Ureter (tissue), 1 donor: ENCODE measurements around the gene SSNA1. TPM values are rescaled to one million over a fixed set of nuclear protein-coding genes. Genes with fewer than 3 reads are reported as not detected.

Experiments used
- DNase-seq: peaks from one replicate; pipeline ENCODE4 v3.0.0-alpha.2; 2020; ENCODE audit warnings: low spot score
- total RNA-seq: library from RNA; stranded (reverse); gene quantifications from one replicate; pipeline ENCODE4 v1.2.4, GENCODE V29; 2023
- donor health status: DM: yes; HTN: yes; CAD: no.

The SSNA1 gene
- total RNA-seq, 1 donor from 2014 or later = 58.3 TPM

DNA sequence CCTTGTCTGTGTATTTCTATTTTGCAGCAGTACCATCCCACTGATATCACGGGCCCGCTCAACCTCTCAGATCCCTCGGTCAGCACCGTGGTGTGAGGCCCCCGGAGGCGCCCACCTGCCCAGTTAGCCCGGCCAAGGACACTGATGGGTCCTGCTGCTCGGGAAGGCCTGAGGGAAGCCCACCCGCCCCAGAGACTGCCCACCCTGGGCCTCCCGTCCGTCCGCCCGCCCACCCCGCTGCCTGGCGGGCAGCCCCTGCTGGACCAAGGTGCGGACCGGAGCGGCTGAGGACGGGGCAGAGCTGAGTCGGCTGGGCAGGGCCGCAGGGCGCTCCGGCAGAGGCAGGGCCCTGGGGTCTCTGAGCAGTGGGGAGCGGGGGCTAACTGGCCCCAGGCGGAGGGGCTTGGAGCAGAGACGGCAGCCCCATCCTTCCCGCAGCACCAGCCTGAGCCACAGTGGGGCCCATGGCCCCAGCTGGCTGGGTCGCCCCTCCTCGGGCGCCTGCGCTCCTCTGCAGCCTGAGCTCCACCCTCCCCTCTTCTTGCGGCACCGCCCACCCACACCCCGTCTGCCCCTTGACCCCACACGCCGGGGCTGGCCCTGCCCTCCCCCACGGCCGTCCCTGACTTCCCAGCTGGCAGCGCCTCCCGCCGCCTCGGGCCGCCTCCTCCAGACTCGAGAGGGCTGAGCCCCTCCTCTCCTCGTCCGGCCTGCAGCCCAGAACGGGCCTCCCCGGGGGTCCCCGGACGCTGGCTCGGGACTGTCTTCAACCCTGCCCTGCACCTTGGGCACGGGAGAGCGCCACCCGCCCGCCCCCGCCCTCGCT lies 20.5 kb upstream of the SSNA1 start:
- no peak for DNase-seq

DNA sequence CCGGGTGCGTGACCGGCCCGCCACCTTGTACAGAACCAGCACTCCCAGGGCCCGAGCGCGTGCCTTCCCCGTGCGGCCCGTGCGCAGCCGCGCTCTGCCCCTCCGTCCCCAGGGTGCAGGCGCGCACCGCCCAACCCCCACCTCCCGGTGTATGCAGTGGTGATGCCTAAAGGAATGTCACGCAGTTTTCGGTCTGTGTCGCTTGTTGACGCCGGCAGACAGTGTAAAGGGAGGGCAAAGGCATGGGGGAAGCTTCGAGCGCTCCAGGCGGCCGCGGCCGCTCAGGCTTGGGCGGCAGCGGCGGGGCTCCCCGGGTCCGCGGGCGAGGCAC lies 19.9 kb upstream of the SSNA1 start:
- DNase-seq = no peak

DNA sequence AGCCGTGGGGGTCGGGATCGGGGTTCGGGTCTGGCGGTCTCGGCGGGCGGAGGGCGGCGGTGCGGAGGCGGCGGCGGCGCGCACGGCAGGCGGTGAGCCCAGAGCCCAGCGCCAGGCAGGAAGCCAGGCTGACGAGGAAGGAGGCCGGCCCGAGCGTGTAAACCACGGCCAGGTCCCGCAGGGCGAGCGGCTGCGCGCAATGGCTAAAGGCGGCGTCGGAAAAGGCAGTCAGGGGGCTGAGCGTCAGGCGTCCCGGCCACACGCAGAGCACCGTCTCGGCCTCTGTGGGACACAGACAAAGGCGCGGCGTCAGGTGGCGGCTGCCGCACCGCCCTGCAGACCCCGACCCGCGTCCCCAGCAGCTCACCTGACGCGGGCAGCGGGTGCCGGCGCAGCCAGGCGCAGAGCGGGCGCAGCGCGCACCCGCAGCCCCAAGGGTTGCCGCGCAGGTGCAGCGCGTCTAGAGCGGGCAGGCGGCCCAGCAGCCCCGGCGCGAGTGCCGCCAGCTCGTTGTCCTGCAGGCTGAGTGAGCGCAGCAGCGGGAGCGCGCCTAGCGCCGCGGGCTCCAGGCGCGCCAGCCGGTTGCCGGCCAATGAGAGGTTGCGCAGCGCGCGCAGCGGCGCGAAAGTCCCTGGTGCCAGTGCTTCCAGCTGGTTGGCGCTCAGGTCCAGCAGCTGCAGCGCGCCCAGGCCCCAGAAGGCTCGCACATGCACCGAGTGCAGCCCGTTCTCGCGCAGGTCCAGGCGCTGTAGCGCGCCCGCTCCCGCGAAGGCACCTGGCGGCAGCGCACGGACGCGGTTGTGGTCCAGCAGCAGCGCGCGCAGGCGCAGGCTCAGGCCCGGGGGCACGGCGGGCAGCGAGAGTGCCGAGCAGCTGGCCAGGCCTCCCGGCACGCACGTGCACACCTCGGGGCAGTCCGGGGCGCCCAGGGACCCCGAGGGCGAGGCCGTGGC lies 19.3 kb upstream of the SSNA1 start:
- DNase-seq = no peak

DNA sequence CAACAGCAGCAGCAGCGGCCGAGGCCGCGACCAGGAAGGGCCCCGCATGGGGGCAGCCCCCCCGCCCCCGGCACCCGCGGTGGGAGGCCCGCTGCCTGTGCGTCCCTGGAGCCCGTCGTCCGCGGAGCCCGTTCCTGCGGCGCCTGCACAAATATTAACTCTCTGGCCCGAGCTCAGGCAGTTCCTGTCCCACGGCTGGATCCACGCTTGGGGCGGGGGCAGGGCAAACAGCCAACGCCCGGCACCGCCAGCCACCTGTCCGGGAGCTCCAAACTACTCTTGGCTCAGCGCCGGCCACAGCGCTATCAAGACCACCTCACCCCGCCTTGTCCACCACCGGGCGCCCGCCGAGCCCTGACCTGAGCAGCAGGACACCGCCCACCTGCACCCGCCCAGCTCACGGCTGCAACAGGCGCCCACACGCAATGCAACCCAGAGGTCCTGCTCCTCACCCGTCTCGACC lies 18.5 kb upstream of the SSNA1 start, which contains the start of gene LRRC26:
LRRC26 (minus strand) TSS at position 156 of the 463 bp plus-strand sequence; CDS start at position 48, 108 bp downstream.
- DNase-seq = no peak

DNA sequence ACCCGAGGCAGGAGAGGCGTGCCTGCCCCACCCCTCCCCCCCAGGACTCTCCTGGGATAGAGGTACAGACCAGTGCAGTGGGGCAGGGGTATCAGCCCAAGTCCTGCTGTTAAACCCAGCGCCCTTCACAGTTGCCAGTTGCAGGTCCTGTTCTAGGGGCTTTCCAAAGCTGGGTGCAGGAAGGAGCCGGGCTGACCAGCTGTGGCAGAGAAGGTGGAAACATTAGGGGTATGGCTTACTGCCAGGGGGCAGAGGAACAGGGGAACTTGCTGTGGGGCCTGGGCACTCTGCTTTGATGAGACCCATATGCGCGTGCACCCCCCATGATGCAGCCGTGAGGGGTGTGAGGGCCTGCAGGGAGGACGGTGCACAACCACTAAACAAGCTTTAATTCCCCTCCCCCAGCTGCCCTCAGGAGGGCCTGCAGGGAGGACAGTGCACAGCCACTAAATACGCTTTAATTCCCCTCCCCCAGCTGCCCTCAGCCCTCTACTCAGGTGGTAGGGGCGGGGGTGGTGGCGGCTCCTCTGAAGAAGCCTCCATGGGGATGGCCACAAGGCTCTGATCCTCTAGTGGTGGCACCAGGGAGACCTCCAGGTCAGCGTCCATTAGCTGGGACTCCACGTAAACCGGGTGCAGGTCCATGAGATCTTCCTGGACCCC lies 17.9 kb upstream of the SSNA1 start:
- no peak for DNase-seq

DNA sequence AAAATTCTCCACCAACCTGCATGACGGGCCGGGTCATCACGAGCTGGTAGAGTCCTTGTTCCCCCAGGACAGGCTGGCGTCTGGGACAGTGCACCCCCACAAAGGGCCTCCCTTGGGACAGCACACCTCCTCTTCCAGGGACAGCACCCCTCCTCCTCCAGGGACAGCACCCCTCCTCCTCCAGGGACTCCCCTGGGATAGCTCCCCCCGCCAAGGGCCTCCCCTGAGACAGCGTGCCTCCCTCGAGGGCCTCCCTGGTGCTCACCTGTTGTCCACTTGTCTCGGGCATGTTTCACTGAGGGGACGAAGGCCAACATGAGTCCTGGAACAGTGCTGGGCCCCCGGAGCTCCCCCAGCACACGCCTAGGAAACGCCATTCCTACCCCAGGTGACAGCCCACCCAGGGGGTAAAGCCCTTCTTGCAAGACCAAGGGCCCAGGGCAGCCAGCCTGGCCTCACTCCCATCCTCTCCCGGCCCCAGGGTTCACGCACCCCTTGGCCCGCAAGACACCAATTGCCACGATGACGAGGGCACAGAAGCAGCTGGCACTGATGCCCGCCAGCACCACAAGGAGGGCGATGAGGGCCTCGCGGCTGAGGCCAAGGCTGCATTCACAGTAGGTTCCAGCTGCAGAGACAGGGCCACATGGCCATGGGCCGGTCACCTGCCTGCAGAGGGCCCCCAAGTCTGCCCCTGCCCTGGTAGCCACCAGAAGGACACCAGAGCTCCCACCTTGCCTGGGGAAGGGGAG lies 17.2 kb upstream of the SSNA1 start:
- no peak for DNase-seq

DNA sequence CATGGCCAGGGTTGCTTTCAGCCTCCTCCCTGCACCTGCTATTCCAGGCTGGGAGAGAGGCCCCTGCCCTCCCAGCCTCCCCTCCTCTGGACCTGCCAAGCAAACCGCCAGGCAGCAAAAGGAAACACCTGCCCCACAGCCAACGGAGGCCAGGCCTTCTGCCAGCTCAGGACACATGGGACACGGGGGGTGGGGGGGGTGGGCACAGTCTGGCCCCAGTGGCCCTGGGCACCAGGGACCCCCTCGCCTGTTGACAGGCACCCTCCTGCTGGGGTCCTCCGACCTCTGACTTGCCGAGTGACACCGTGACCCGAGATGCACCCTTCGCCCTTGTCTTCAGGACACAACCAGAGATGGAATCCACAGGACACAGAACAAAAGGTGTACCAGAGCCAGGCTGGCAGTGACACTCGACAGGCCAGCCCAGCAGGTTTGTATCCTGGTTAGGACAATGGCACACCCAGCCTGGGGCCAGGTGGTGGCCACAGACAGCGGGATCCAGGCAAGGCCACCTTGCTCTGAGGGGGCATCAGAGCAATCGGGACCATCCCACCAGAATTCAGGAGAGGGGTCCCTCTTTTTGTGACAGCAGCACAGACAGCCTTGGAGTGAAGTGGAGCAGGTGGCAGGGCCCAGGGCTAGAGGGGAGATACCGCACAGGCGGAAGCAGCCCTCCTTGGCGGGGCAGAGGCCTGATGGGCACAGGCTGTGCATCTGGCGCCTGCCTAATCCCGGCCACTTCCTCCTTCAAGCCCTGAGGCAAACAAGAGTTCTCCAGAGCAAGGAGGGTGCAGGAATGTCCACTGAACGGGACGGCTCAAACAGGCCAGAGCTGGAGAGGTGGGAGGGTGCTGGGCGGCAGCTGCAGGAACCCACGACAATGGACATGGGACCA lies 15.3 kb upstream of the SSNA1 start:
- DNase-seq = no peak

DNA sequence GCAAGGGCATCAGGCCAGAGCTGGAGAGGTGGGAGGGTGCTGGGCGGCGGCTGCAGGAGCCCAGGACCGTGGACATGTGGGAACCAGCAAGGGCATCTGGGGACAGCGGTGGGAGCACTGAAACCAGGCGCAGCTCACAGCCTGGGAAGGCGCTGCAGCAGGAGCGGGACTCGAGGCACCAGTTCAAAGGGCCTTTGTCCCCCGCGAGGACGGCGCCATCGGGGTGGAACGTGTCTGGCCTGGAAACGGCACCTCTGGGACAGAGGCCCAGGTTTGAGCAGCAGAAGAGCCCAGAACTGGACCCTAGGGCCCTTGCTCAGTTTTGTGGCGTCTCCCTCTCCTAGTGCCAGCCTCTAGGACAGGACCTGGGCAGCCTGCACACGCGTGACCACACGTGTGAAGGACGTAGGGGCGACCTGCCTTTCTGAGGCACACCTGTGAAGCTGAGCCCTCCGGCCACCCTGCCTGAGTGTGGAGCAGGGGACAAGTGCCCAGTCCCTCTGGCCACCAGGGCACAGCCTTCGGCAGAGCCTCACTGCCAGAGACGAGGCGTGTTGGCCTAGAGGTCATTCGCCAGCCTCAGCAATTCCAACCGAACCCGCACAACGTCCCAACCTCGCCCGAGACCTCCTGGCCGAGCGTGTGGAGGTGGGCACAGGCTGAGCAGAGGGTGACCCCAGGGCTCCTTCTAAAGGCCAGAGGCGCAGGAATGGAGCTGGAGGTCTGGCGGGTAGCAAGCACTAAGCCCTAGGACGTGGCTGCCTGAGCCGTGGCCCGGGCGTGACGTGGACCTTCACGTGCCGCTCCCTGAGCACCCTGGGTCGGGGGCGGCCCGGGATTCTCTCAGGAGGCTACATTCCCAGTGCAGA lies 14.4 kb upstream of the SSNA1 start:
- DNase-seq = no peak

DNA sequence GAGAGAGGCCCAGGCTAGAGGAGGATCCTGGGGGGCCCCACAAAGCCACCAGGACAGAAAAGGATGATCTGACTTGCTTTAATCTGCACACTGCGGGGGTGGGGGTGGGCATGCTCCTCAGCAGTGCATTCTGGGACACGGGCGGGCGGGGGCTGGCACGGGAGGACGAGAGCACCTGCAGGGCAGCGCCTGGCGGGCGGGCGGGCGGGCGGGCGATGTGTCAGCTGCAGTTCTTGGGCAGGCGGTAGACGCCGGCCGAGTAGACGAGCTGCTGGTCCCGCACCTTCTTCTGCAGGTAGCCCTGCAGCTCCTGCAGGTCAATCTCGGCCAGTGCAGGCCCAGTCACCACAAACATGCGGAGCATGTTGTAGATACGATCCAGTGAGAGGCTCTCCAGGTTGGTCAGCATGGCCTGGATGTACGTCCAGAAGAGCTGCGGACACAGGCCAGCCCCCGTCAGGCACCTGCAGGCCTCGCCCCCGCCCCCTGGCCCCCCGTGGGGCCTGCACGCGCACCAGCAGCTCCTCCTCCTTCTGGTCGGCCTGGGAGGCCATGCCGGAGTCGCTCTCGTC lies 13.7 kb upstream of the SSNA1 start:
- DNase-seq = no peak

DNA sequence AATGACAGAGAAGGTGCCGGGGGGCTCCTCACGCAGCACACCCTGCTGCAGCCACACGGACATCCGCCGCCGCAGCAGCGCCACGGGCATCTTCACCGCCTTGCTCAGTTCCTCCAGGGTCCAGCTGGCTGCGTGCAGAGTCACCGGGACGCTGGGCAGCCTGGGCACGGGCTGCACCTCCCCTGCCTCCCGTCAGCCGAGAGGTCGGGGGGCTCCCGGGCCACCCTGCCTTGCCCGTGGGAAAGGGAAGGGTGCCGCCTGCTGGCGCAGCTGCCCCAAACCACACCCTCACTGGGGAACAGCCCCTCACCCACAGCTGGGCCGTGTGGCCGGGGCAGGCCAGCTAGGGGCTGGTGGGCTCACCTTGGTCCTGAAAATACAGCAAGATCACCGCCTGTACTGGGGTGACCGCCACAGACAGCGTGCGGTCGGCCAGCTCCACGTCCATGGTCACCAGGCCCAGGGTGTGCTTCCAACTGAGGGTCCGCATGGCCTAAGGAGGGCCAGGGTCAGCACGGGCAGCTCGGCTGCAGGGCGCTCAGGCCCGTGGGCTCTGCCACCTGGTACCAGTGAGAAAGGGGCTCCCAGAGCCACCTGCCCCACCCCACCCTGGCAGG lies 13.0 kb upstream of the SSNA1 start:
- no peak for DNase-seq

DNA sequence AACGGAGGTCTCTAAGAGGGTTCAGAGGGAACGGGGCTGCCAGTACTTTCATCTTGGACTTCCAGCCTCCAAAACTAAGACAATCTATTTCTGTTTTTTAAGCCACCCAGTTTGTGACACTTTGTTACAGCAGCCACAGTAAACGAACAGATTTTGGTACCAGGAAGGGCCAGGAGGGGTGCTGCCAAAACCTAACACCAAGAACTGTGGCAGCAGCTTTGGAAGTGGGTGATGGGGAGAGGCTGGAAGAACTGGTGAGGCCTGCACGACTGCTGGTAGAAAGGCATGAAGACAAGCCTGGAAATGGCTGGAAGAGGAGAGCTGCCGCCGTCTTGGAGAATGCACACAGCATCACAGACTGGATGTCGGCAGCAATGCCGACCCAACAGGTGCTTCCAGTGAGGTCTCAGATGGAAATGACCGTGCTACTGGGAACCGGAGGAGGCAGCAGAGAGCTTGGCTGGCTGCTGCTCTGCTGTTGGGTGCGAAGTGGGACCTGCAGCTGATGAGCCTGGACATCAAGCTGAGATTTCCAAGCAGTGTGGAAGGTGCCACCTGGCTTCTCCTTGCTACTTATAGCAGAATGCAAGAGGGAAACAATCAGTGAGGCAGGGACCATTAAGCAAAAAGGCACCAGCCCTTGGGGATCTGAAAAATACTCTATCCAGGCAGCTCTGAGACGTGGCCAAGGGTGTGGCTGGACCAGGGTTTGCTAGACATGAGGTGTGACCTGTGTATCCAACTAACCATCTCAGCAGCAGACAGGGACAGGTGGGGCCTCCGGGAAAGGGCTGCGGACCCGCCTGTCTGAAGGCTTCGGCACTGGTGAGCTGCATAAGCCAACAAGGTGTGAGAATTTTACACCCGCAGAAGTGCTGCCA lies 11.9 kb upstream of the SSNA1 start:
- no peak for DNase-seq

DNA sequence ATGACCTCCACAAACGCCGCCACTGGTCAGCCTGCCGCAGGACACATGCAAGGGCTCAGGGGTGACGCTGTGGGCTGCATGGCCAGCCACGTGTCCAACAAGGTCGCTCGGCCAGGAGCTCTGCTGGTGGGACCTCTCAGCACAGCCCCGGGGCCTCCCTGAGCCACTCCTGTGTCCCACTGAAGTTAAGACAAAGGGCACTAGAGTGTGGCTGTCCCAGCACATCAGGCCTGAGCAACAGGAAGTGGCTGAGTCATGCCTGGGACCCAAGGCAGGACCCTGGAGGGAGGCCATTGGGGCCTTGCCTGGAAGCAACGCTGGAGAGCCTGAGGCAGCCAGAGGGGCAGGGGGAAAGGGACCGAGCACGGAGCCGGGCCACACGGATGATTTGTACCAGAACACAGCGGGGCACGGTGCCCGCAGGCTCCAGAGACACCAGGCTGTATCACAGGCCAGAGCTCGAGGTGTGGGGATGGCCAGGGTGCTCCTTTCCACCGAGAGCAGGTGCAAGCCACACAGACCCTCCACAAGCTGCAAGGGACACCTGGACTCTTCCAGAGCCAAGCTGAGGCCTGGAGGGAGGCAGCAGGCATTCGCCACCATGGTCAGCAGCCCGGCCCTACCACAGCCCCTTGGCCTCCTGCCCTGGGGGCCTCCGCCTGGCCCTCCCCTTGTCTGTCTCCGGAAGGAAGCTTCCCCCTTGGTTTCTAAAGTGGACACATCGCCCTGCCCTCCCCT lies 10.1 kb upstream of the SSNA1 start:
- DNase-seq = no peak

DNA sequence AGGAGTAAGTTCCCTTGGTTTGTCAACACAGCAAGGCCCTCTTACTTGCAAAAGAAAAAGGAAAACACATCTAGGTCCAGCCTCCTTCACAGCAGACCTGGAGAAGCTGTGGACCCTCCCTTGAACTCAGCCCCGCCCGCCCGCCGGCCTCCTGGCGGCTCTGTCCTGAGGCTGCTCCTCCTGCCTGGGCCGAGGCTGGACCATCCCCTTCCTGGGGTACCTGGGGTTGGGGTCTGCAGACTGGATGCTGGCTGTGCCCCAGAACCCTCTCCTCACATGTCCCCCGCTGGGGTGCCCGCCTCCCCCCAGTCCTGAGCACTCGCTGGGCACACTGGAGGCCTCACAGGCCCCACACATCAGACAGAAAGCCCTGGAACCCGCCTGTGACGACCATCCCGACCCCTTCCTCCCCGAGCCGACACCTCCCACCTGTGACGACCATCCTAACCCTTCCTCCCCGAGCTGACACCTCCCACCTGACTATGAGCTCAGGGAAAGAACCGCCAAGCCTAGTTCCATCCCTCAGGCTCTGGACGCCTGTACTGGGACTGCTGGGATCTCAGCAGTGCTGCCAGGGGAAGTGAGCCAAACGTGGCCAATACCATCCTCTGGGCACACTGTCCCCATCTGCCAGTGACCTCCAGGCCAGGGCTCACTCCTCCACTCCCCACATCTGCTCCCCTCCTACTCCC lies 9.4 kb upstream of the SSNA1 start:
- no peak for DNase-seq

DNA sequence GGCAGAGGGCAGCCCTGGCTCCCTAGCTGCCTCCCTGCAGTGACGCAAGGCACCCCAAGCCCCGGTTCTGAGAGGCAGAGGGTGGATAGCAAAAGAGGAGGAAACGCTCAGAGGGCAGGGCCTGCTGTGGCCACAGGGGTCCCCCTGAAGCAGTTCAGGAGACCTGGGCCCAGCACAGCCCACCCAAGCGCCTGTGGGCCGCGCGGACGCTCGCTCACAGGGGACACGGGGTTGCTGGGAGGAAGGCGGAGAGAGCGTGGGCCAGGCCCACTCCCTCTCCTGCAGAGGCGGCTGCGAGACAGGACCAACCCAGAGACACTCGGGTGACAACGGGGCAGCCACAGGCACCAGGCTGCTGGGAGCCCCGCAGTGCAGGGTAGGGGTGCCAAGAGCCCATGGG lies 8.7 kb upstream of the SSNA1 start:
- no peak for DNase-seq

DNA sequence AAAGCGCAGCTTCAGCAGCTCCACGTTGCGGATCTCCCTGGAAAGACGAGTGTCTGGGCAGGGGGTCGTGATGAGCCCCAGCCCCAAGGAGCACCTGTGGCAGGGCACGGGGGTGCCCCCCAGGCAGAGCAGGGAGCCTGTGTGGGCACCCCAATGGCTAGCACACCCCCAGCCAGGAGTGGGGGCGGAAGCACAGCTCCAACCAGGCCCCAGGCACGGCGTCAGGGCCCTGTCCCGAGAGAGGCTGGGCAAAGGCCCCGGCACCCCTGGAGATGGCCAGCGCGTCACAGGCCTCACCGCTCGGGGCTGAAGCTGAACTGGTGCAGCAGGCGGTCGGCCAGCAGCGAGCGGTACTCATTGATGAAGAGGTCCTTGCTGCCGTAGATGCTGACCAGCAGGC lies 8.0 kb upstream of the SSNA1 start:
- no peak for DNase-seq

DNA sequence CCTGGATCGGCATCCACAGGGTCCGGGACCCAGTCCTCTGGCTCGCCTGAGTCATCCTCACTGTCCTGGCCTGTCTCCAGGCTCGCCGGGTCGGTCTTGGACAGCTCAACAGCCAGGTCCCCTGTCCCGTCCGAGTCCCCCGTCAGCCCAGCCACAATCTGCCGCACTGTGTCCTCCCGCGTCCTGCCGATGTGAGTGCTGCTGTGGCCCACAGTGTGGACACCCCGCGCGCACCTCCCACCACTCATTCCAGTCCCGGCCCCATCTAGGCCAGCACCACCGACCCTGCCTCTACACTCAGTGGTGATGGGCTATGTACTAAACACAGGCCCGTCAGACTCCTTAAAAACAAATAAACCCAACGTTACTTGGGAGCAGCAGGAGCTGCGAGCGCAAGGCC lies 6.8 kb upstream of the SSNA1 start:
- no peak for DNase-seq
